ENCODE data around the gene LAP3. TPM values are rescaled to one million over a fixed set of nuclear protein-coding genes. Genes with fewer than 3 reads are reported as not detected.

Gene LAP3
- total and polyA plus RNA-seq, 4 donors: 57.5 to 178 (median 110) TPM

GRCh38 chr4:17559709-17560048 is 17.3 kb upstream of the LAP3 start:
- H3K9ac ChIP-seq (ENCODE audit: low read depth in 1 of 2, low read length in 2 of 2): no peak overlapping the region
- 87% methylated on average over 3 of the region's 3 CpGs for WGBS

GRCh38 chr4:17560065-17560673 is 16.8 kb upstream of the LAP3 start:
- Histone ChIP-seq H3K9ac (ENCODE audit: low read depth in 1 of 2, low read length in 2 of 2) (no peak overlapping the region), H3K9me3 (ENCODE audit: control insufficient read depth in 4 of 4, low read length in 3 of 4) (no peaks in the 10 kb centered on the region), H3K4me1 (ENCODE audit: control insufficient read depth in 4 of 4, insufficient read depth in 4 of 4, low read length in 3 of 4) (peaks cover 0 to 50% (median 36%) of the 10 kb centered on the region in 4 donors), H3K36me3 (ENCODE audit: control insufficient read depth in 4 of 4, insufficient read depth in 3 of 4, low read depth in 1 of 4, low read length in 3 of 4) (no peaks in the 10 kb centered on the region), H3K27me3 (ENCODE audit: control insufficient read depth in 4 of 4, insufficient read depth in 4 of 4, low read length in 3 of 4) (no peaks in the 10 kb centered on the region), H3K4me3 (ENCODE audit: low read depth in 1 of 3, low read length in 3 of 3) (no peak overlapping the region), H3K27ac (ENCODE audit: low read depth in 1 of 2, low read length in 2 of 2) (peak overlapping the region in 1 of 2 donors; percentile 55)
- 69% methylated on average over 6 of the region's 6 CpGs for WGBS
- DNase-seq (ENCODE audit: low spot score): no peak
- TF ChIP-seq NR2F2 (IDR thresholded peaks at IDR 0.05) (no peak), GABPA (IDR thresholded peaks at IDR 0.05 in 1 of 2, conservative IDR thresholded peaks at IDR 0.05 in 1 of 2) (no peak), FOXA2 (IDR thresholded peaks at IDR 0.05) (no peak), YY1 (IDR thresholded peaks at IDR 0.05) (no peak), RXRA (IDR thresholded peaks at IDR 0.05) (no peak), EGR1 (IDR thresholded peaks at IDR 0.05; ENCODE audit: low read depth in 2 of 2) (no peak), CTCF (IDR thresholded peaks at IDR 0.05; ENCODE audit: low read depth, low read length, missing input control) (no peak), HNF4G (IDR thresholded peaks at IDR 0.05) (no peak), FOXA1 (IDR thresholded peaks at IDR 0.05) (no peak)
- TF ChIP-seq, protein P1, sequence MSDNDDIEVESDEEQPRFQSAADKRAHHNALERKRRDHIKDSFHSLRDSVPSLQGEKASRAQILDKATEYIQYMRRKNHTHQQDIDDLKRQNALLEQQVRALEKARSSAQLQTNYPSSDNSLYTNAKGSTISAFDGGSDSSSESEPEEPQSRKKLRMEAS (IDR thresholded peaks at IDR 0.05): no peak
- TF ChIP-seq, protein P2, sequence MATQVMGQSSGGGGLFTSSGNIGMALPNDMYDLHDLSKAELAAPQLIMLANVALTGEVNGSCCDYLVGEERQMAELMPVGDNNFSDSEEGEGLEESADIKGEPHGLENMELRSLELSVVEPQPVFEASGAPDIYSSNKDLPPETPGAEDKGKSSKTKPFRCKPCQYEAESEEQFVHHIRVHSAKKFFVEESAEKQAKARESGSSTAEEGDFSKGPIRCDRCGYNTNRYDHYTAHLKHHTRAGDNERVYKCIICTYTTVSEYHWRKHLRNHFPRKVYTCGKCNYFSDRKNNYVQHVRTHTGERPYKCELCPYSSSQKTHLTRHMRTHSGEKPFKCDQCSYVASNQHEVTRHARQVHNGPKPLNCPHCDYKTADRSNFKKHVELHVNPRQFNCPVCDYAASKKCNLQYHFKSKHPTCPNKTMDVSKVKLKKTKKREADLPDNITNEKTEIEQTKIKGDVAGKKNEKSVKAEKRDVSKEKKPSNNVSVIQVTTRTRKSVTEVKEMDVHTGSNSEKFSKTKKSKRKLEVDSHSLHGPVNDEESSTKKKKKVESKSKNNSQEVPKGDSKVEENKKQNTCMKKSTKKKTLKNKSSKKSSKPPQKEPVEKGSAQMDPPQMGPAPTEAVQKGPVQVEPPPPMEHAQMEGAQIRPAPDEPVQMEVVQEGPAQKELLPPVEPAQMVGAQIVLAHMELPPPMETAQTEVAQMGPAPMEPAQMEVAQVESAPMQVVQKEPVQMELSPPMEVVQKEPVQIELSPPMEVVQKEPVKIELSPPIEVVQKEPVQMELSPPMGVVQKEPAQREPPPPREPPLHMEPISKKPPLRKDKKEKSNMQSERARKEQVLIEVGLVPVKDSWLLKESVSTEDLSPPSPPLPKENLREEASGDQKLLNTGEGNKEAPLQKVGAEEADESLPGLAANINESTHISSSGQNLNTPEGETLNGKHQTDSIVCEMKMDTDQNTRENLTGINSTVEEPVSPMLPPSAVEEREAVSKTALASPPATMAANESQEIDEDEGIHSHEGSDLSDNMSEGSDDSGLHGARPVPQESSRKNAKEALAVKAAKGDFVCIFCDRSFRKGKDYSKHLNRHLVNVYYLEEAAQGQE (IDR thresholded peaks at IDR 0.05): no peak

More at GRCh38 chr4:17559709-17560048, 17.3 kb upstream of the LAP3 start:
- peaks cover 0 to 50% (median 36%) of the 10 kb centered on the region in 4 donors for H3K4me1 ChIP-seq (ENCODE audit: control insufficient read depth in 4 of 4, insufficient read depth in 4 of 4, low read length in 3 of 4)
- no peaks in the 10 kb centered on the region for H3K36me3 ChIP-seq (ENCODE audit: control insufficient read depth in 4 of 4, insufficient read depth in 3 of 4, low read depth in 1 of 4, low read length in 3 of 4)
- no peak for DNase-seq (ENCODE audit: low spot score)
- no peaks in the 10 kb centered on the region for H3K9me3 ChIP-seq (ENCODE audit: control insufficient read depth in 4 of 4, low read length in 3 of 4)
- no peaks in the 10 kb centered on the region for H3K27me3 ChIP-seq (ENCODE audit: control insufficient read depth in 4 of 4, insufficient read depth in 4 of 4, low read length in 3 of 4)
- peak overlapping the region; percentile 55 to 86 for H3K27ac ChIP-seq (ENCODE audit: low read depth in 1 of 2, low read length in 2 of 2)
- TF ChIP-seq ZBTB33 (IDR thresholded peaks at IDR 0.05) (no peak), JUND (IDR thresholded peaks at IDR 0.05) (no peak), RAD21 (IDR thresholded peaks at IDR 0.05) (no peak), RXRA (IDR thresholded peaks at IDR 0.05) (no peak), ATF3 (IDR thresholded peaks at IDR 0.05) (no peak), TAF1 (conservative IDR thresholded peaks at IDR 0.05) (no peak), SP1 (IDR thresholded peaks at IDR 0.05) (no peak), CTCF (IDR thresholded peaks at IDR 0.05; ENCODE audit: low read depth, low read length, missing input control) (no peak), GABPA (IDR thresholded peaks at IDR 0.05 in 1 of 2, conservative IDR thresholded peaks at IDR 0.05 in 1 of 2) (no peak), FOXA2 (IDR thresholded peaks at IDR 0.05) (no peak), FOXA1 (IDR thresholded peaks at IDR 0.05) (no peak), NR2F2 (IDR thresholded peaks at IDR 0.05) (no peak)
- H3K4me3 ChIP-seq (ENCODE audit: low read depth in 1 of 3, low read length in 3 of 3): no peak overlapping the region
